CD14-positive monocyte (primary cell): Measurements from ENCODE around the gene HCN4. TPM values are rescaled to one million over a fixed set of nuclear protein-coding genes. Genes with fewer than 3 reads are reported as not detected.

Experiments used
- DNase-seq, 3 donors: peaks; one replicate each; pipeline ENCODE4 v3.0.0-alpha.2; 2011 to 2022
- H2AFZ ChIP-seq: 2 replicates; pipeline ENCODE4 v1.6.0; 2012; ENCODE audit warnings: mild to moderate bottlenecking, low read depth, low read length, inconsistent platforms; ENCODE audit not compliant: insufficient read depth, poor library complexity, severe bottlenecking
- H3K27ac ChIP-seq, 2 donors: 1 replicate in 1 of 2; 2 replicates in 1 of 2; pipeline ENCODE4 v1.5.1; 2012 to 2013; ENCODE audit warnings: low read length in 2 of 2, control low read depth in 1 of 2, inconsistent platforms in 1 of 2, low read depth in 1 of 2, mild to moderate bottlenecking in 1 of 2
- H3K27me3 ChIP-seq, 2 donors: one replicate each; pipeline versions ENCODE4 v1.6.0 to v1.6.1; 2011 to 2013; ENCODE audit warnings: low read length in 2 of 2; ENCODE audit not compliant: control insufficient read depth in 2 of 2, insufficient read depth in 2 of 2
- H3K36me3 ChIP-seq, 2 donors: replicated peaks in 1 of 2; 1 replicate in 1 of 2; 2 replicates in 1 of 2; pipeline versions ENCODE4 v1.5.1 to v1.6.1; 2012 to 2013; ENCODE audit warnings: low read length in 2 of 2, control low read depth in 1 of 2, inconsistent platforms in 1 of 2, mild to moderate bottlenecking in 1 of 2; ENCODE audit not compliant: insufficient read depth in 2 of 2, control insufficient read depth in 1 of 2
- H3K4me1 ChIP-seq, 2 donors: 1 replicate in 1 of 2; 2 replicates in 1 of 2; pipeline versions ENCODE4 v1.5.1 to v1.6.1; 2012 to 2013; ENCODE audit warnings: low read length in 2 of 2, control low read depth in 1 of 2, inconsistent platforms in 1 of 2, mild to moderate bottlenecking in 1 of 2, moderate library complexity in 1 of 2; ENCODE audit not compliant: insufficient read depth in 2 of 2, control insufficient read depth in 1 of 2
- H3K4me2 ChIP-seq: replicated peaks from 2 replicates; pipeline ENCODE3; 2012; ENCODE audit warnings: low read length, moderate library complexity, mild to moderate bottlenecking; ENCODE audit not compliant: poor library complexity, severe bottlenecking; ENCODE audit errors: extremely low read depth
- H3K4me3 ChIP-seq, 3 experiments: fragments of 200-600 bp in 1 of 3; sonication (generic) in 1 of 3; replicated peaks in 1 of 3; 1 replicate in 2 of 3; 2 replicates in 1 of 3; pipeline ENCODE4 v1.5.1; 2011 to 2013; ENCODE audit warnings: low read length in 3 of 3, mild to moderate bottlenecking in 3 of 3, control low read depth in 2 of 3, low read depth in 2 of 3, inconsistent platforms in 1 of 3, moderate library complexity in 1 of 3
- H3K79me2 ChIP-seq: 2 replicates; pipeline ENCODE4 v1.6.0; 2012; ENCODE audit warnings: mild to moderate bottlenecking, control low read depth, inconsistent platforms, low read length, moderate library complexity; ENCODE audit not compliant: insufficient read depth
- H3K9ac ChIP-seq: 2 replicates; pipeline ENCODE4 v1.6.0; 2017; ENCODE audit warnings: low read length, mild to moderate bottlenecking; ENCODE audit not compliant: insufficient read depth, poor library complexity, severe bottlenecking
- H3K9me3 ChIP-seq, 2 donors: replicated peaks in 1 of 2; 1 replicate in 1 of 2; 2 replicates in 1 of 2; pipeline versions ENCODE4 v1.5.1 to v1.6.1; 2012 to 2013; ENCODE audit warnings: low read length in 2 of 2, control low read depth in 1 of 2; ENCODE audit not compliant: control insufficient read depth in 1 of 2, insufficient read depth in 1 of 2
- H4K20me1 ChIP-seq: 2 replicates; pipeline ENCODE4 v1.6.0; 2012; ENCODE audit warnings: mild to moderate bottlenecking, low read length, control low read depth, moderate library complexity; ENCODE audit not compliant: insufficient read depth
- H3K27ac Mint-ChIP-seq, 7 donors: one replicate each; pipeline ENCODE4 v1.8.0; 2020; ENCODE audit warnings: mild to moderate bottlenecking in 7 of 7, mixed read lengths in 7 of 7, moderate library complexity in 6 of 7, inconsistent platforms in 2 of 7
- H3K27me3 Mint-ChIP-seq, 3 donors: one replicate each; pipeline ENCODE4 v1.8.0; 2021 to 2022; ENCODE audit warnings: low read depth in 3 of 3, mild to moderate bottlenecking in 3 of 3, mixed read lengths in 3 of 3, moderate library complexity in 3 of 3, inconsistent platforms in 1 of 3
- H3K36me3 Mint-ChIP-seq, 2 donors: one replicate each; pipeline ENCODE4 v1.8.0; 2020; ENCODE audit warnings: mixed read lengths in 2 of 2, inconsistent platforms in 1 of 2, mild to moderate bottlenecking in 1 of 2
- H3K4me1 Mint-ChIP-seq: one replicate; pipeline ENCODE4 v1.8.0; 2020; ENCODE audit warnings: mild to moderate bottlenecking, mixed read lengths
- H3K4me3 Mint-ChIP-seq, 2 donors: one replicate each; pipeline ENCODE4 v1.8.0; 2020; ENCODE audit warnings: mild to moderate bottlenecking in 2 of 2, mixed read lengths in 2 of 2, moderate library complexity in 1 of 2
- H3K9me3 Mint-ChIP-seq, 7 donors: one replicate each; pipeline ENCODE4 v1.8.0; 2020 to 2022; ENCODE audit warnings: mixed read lengths in 7 of 7, mild to moderate bottlenecking in 6 of 7, moderate library complexity in 6 of 7, inconsistent platforms in 2 of 7
- WGBS: methylation state at CpG from one replicate; pipeline ENCODE4 v1.1.5; 2013; ENCODE audit warnings: missing lambda C conversion rate; ENCODE audit not compliant: insufficient coverage; 5-methylcytosine and 5-hydroxymethylcytosine counted together
- intact Hi-C, 2 donors: fragments of 100-400 bp; cut with micrococcal nuclease; formaldehyde crosslinking; loops; one replicate each; pipeline versions ENCODE4 v1.15.0 to v1.15.1; 2023
- polyA plus RNA-seq, 3 donors: library from polyadenylated mRNA; depleted of rRNA in 1 of 3; unstranded in 2 of 3; stranded (reverse) in 1 of 3; fragments of 300-500 nt in 2 of 3; fragments of >200 nt in 1 of 3; fragmentation: Illumina TruSeq in 2 of 3; gene quantifications; 1 replicate in 2 of 3; 2 replicates in 1 of 3; pipeline ENCODE4 v1.2.3, GENCODE V29; 2012 to 2021
- TF ChIP-seq, protein P1 (sequence below): fragments of 200-600 bp; IDR thresholded peaks from one replicate; pipeline ENCODE4 v1.8.0; 2022; ENCODE audit warnings: antibody characterized with exemption, mild to moderate bottlenecking

HCN4 gene
- polyA plus RNA-seq, 3 donors = not detected

DNA sequence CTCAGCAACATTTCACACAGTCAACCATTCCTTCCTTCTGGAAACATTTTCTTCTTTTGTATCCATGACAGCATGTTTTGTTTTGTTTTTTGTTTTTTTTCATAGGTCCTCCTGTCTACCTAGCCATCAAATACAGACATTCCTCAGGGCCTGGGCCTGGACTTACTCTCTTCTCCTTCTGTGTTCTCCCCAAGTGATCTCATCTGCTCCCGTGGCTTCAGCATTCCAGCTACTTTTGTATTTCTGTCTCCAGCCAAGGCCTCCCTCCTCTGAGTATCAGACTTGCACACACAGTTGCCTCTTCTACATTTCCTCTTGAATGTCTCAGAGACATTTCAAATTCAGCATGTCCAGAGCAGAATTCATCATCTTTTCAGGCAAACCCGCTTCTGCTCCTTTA is 82.4 kb downstream of the HCN4 start:
- no peak for DNase-seq
- intact Hi-C loops = loop anchor here in 1 of 2 donors (5.0 kb wide), 1 partner anchor 351 kb away; no protein-coding TSS in a partner anchor
- no peaks in the 10 kb centered on the region for H3K9me3 ChIP-seq
- no peaks in the 10 kb centered on the region for H3K79me2 ChIP-seq
- H3K36me3 Mint-ChIP-seq = no peaks in the 10 kb centered on the region
- peaks cover 47% of the 10 kb centered on the region for H3K4me1 Mint-ChIP-seq
- peak overlapping the region; percentile 26 for H2AFZ ChIP-seq
- H3K4me3 ChIP-seq = peak overlapping the region in 1 of 3 experiments; percentile 20
- no peak overlapping the region for H3K9ac ChIP-seq
- H3K4me1 ChIP-seq = peaks cover 50% of the 10 kb centered on the region in 2 donors
- TF ChIP-seq, protein P1, sequence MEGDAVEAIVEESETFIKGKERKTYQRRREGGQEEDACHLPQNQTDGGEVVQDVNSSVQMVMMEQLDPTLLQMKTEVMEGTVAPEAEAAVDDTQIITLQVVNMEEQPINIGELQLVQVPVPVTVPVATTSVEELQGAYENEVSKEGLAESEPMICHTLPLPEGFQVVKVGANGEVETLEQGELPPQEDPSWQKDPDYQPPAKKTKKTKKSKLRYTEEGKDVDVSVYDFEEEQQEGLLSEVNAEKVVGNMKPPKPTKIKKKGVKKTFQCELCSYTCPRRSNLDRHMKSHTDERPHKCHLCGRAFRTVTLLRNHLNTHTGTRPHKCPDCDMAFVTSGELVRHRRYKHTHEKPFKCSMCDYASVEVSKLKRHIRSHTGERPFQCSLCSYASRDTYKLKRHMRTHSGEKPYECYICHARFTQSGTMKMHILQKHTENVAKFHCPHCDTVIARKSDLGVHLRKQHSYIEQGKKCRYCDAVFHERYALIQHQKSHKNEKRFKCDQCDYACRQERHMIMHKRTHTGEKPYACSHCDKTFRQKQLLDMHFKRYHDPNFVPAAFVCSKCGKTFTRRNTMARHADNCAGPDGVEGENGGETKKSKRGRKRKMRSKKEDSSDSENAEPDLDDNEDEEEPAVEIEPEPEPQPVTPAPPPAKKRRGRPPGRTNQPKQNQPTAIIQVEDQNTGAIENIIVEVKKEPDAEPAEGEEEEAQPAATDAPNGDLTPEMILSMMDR = no peak
- H3K4me2 ChIP-seq = peak overlapping the region; percentile 53
- peaks cover 2 to 6% (median 2%) of the 10 kb centered on the region in 3 donors for H3K27me3 Mint-ChIP-seq
- H3K27ac Mint-ChIP-seq = peak overlapping the region; percentile 77 to 94 (median 89)
- H3K9me3 Mint-ChIP-seq = no peaks in the 10 kb centered on the region
- peaks cover 0 to 4% of the 10 kb centered on the region in 2 donors for H3K27me3 ChIP-seq
- H4K20me1 ChIP-seq = no peaks in the 10 kb centered on the region
- H3K27ac ChIP-seq = peak overlapping the region; percentile 2 to 69
- no peaks in the 10 kb centered on the region for H3K36me3 ChIP-seq
- peak overlapping the region in 1 of 2 donors; percentile 56 for H3K4me3 Mint-ChIP-seq
- 79% methylated on average over 2 of the region's 2 CpGs for WGBS

DNA sequence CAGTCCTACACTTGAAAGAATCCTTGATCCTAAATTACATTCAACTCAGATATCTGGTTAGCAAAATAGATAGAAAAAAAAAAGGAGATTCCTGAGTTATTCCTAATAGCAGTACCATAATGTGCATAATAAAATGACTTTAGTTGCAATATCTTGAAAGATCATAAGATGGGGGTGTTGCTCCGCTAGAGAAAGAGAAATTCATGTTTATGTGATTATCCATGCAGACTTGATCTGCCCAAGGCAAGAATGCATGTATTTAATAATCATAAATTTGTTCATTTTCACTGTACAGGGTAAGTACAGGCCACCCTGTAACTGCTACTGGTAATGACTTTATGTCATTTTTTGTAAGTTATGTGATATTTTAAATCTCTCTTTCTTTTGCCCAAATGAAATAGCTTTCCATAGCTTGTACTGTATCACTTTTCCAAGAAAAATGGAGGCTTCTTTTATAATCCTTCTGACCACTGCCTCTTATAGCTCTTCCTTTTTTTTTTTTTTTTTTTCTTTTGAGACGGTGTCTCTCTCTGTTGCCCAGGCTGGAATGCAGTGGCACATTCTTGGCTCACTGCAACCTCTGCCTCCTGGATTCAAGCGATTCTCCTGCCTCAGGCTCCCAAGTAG is 84.6 kb downstream of the HCN4 start:
- no peak overlapping the region for H3K4me3 ChIP-seq
- 100% methylated on average over 1 of the region's 3 CpGs for WGBS
- intact Hi-C loops = loop anchor here (2.0 to 5.0 kb wide), 2 partner anchors 418 to 421 kb away; no protein-coding TSS in a partner anchor
- no peaks in the 10 kb centered on the region for H3K9me3 ChIP-seq
- H3K79me2 ChIP-seq = no peaks in the 10 kb centered on the region
- H3K9ac ChIP-seq = no peak overlapping the region
- no peak overlapping the region for H3K27ac ChIP-seq
- Mint-ChIP-seq H3K9me3 (no peaks in the 10 kb centered on the region), H3K4me1 (peaks cover 43% of the 10 kb centered on the region), H3K4me3 (no peak overlapping the region), H3K27ac (no peak overlapping the region), H3K36me3 (no peaks in the 10 kb centered on the region), H3K27me3 (peaks cover 6 to 15% (median 13%) of the 10 kb centered on the region in 3 donors)
- no peak overlapping the region for H3K4me2 ChIP-seq
- no peaks in the 10 kb centered on the region for H4K20me1 ChIP-seq
- no peak overlapping the region for H2AFZ ChIP-seq
- peaks cover 42 to 43% of the 10 kb centered on the region in 2 donors for H3K4me1 ChIP-seq
- TF ChIP-seq, protein P1 = peak; percentile 80
- peaks cover 0 to 4% of the 10 kb centered on the region in 2 donors for H3K27me3 ChIP-seq
- H3K36me3 ChIP-seq = no peaks in the 10 kb centered on the region
- peak in 2 of 3 donors; percentile 36 to 51 for DNase-seq
